MM.1S (cell line): ENCODE data around the gene LTBP1.

Experiments used
- EZH2 ChIP-seq: fragments of 300-600 bp; sonication (generic); optimal IDR thresholded peaks from 2 replicates; pipeline ENCODE3; 2017; ENCODE audit warnings: low read depth, mild to moderate bottlenecking, antibody characterized with exemption, low read length, mixed read lengths
- TF ChIP-seq, protein P1 (sequence below): fragments of 300-600 bp; sonication (generic); IDR thresholded peaks from 2 replicates; pipeline ENCODE4 v1.5.1; 2016; ENCODE audit warnings: antibody characterized with exemption, low read length, mixed read lengths

DNA sequence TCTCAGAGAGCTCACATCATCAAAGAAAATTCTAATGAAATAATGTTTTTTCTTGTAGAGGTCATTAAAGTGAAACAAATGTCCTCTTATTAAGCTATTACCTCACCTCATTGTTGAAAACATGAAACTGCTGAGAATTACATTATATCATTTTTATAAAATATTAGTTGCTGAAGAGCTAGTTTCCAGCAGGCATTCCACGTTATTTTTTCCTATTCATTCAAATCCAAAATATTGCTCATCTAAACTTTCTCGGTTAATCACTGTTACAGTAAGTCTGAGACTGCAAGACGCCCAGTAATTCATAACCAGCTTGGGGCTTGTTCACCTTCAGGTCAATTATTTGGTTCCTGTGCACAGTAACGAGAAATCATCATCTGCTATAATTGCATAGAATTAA, 391.2 kb downstream of the LTBP1 start:
- no peak for TF ChIP-seq EZH2
- TF ChIP-seq, protein P1, sequence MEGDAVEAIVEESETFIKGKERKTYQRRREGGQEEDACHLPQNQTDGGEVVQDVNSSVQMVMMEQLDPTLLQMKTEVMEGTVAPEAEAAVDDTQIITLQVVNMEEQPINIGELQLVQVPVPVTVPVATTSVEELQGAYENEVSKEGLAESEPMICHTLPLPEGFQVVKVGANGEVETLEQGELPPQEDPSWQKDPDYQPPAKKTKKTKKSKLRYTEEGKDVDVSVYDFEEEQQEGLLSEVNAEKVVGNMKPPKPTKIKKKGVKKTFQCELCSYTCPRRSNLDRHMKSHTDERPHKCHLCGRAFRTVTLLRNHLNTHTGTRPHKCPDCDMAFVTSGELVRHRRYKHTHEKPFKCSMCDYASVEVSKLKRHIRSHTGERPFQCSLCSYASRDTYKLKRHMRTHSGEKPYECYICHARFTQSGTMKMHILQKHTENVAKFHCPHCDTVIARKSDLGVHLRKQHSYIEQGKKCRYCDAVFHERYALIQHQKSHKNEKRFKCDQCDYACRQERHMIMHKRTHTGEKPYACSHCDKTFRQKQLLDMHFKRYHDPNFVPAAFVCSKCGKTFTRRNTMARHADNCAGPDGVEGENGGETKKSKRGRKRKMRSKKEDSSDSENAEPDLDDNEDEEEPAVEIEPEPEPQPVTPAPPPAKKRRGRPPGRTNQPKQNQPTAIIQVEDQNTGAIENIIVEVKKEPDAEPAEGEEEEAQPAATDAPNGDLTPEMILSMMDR: no peak
